GM18508 (cell line): ENCODE data around the gene MICAL2.

ENCODE experiments used
- ATAC-seq: cut with Tn5 transposase; IDR thresholded peaks from one replicate; pipeline ENCODE4 v1.9.1; 2021; ENCODE audit warnings: moderate number of reproducible peaks; ENCODE audit not compliant: insufficient read depth, unreplicated experiment

Gene MICAL2

GRCh38 chr11:12110201-12110713 lies at the start of gene MICAL2:
Gene MICAL2, plus strand, starts transcription at chr11:12110590. Its CDS starts 51,566 bp downstream, at chr11:12162156.
- peak; percentile 76 for ATAC-seq

- no peak for ATAC-seq
Measured at GRCh38 chr11:12061851-12062560, 48.4 kb upstream of the MICAL2 start.

- no peak for ATAC-seq
Measured at GRCh38 chr11:12063251-12063650, 47.1 kb upstream of the MICAL2 start.

- no peak for ATAC-seq
Measured at GRCh38 chr11:12064136-12064953, 46.0 kb upstream of the MICAL2 start.

GRCh38 chr11:12064954-12065280 lies 45.5 kb upstream of the MICAL2 start:
- ATAC-seq: no peak

GRCh38 chr11:12066056-12066798 lies 44.2 kb upstream of the MICAL2 start:
- ATAC-seq: no peak

- no peak for ATAC-seq
Measured at GRCh38 chr11:12066799-12067508, 43.4 kb upstream of the MICAL2 start.

GRCh38 chr11:12067796-12068357 lies 42.5 kb upstream of the MICAL2 start:
- ATAC-seq: no peak

GRCh38 chr11:12069066-12069676 lies 41.2 kb upstream of the MICAL2 start:
- no peak for ATAC-seq

- ATAC-seq: no peak
Measured at GRCh38 chr11:12070446-12071267, 39.7 kb upstream of the MICAL2 start.

GRCh38 chr11:12071574-12071973 lies 38.8 kb upstream of the MICAL2 start:
- no peak for ATAC-seq

GRCh38 chr11:12073436-12073835 lies 37.0 kb upstream of the MICAL2 start:
- no peak for ATAC-seq

GRCh38 chr11:12073886-12074285 lies 36.5 kb upstream of the MICAL2 start:
- no peak for ATAC-seq

- no peak for ATAC-seq
Measured at GRCh38 chr11:12074529-12075195, 35.7 kb upstream of the MICAL2 start.

- ATAC-seq: no peak
Measured at GRCh38 chr11:12075291-12075690, 35.1 kb upstream of the MICAL2 start.

GRCh38 chr11:12075822-12076821 lies 34.3 kb upstream of the MICAL2 start:
- ATAC-seq: no peak
